DLD1 (cell line): Measurements from ENCODE around the gene RNF13.
"Not testable (repeated sequence)": the region's sequence is repeated elsewhere in the genome, so short reads cannot be mapped to it uniquely, and the experiment has no call there.

Source experiments
- in situ Hi-C: cut with HindIII; loops from 2 replicates; pipeline ENCODE4 v1.10.0; 2017; ENCODE audit warnings: low sequenced_read_pairs

Gene RNF13

DNA sequence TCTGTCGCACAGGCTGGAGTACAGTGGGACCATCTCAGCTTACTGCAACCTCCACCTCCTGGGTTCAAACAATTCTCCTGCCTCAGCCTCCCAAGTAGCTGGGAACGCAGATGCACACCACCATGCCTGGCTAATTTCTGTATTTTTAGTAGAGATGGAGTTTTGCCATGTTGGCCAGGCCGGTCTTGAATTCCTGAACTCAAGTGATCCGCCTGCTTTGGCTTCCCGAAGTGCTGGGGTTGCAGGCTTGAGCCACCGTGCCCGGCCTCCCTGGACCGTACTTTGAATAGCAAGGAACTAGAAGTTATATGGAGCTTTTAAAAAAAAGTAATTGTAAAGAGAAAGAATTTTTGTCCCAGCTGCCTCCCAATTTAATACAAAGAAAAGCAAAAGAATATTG is 12.3 kb upstream of the RNF13 start:
- in situ Hi-C loops, result no loop called here

DNA sequence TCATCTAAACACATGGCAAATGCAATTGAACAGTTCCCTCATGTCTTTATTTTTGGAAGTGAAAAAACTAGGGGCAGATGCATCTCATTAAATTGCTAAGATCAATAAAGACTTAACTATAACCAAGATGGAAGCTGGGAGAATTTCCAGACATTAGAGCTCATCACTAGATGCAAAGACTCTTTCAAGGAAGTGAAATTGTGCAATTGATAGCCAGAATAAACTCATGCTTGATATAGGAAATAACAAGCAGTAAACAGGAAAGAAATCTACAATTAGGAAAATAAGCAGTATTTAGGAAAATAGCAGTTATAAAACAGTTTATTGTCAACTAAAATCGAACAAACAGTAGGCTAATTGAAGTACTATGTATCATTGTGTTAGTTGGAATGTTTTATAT is 11.8 kb upstream of the RNF13 start:
- in situ Hi-C loops, result no loop called here

DNA sequence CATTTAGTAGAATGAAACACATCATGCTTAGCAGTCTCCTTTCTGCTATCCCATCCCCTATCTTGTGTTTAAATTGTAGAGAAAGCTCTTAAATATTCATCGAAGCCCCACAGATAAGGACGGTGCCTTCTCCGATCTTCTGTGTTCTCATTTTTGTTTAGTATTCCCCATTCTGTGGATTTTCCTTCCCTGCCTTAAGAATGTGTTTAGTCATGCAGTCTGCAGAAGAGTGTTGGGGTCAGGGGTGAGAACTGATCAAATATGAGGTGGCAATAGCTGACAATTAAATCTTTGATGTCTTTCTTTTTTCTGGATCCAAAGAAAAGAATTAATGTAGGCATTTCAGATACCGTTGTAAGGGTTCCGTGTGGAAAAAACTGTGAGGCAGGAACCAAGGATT is 11.4 kb upstream of the RNF13 start:
- in situ Hi-C loops, result no loop called here

DNA sequence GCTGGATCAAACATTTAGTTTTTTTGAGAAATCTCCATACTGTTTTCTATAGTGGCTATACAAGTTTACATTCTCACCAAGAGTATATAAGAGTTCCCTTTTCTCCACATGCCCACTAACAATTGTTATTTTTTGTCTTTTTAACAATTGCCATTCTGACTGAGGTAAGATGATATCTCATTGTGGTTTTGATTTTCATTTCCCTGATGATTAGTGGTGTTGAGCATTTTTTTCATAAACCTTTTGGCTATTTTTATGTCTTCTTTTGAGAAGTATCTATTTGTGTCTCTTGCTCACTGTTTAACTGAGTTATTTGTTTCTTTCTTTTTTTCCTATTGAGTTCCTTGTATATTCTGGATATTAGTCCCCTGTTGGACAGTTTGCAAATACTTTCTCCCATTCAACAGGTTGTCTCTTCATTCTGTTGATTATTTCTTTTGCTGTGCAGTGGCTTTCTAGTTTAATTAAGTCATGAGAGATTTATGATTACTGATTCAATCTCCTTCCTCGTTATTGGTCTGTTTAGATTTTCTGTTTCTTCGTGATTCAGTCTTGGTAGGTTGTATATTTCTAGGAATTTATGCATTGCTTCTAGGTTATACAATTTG is 6.7 kb upstream of the RNF13 start:
- in situ Hi-C loops, result no loop called here

DNA sequence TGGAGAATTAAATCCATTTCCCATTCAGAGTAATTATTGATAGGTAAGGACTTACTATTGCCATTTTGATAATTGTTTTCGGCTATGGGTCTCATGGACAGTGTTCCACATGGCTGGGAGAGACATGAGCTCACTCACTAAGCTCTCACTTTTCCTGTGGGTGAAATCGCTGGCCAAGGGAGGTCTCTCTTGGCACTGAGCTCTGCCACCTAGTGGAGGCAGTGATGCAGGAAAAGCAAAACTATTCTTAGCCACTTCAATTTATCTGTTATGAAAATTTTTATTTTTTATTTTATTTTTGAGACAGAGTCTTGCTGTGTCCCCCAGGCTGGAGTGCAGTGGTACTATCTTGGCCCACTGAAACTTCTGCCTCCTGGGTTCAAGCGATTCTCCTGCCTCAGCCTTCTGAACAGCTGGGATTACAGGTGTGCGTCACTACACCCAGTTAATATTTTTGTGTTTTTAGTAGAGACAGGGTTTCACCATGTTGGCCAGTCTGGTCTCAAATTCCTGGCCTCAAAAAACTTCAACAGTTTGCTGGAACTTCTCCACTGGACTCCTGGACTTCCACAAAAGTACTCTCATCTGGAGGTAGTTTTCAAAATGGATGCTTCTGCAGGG is 4.7 kb upstream of the RNF13 start:
- in situ Hi-C loops, result no loop called here

DNA sequence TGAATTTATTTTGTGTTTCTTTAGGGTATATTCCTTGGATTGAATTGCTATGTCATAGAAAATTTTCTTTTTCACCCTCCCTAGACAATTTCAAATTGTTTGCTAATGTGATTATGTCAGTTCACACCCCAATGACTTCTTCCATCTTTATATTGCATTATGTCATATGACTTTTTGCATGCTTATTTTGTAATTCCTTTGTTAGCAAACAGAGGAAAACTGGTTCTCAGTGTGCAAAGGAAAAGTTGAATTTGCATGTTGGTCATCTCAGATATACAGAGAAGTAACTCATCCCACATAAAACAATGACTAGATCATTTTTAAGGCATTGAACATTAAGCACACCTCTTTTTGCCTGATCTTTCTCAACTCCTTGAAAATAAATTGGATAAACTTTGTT is 3.3 kb upstream of the RNF13 start:
- in situ Hi-C loops, result no loop called here

DNA sequence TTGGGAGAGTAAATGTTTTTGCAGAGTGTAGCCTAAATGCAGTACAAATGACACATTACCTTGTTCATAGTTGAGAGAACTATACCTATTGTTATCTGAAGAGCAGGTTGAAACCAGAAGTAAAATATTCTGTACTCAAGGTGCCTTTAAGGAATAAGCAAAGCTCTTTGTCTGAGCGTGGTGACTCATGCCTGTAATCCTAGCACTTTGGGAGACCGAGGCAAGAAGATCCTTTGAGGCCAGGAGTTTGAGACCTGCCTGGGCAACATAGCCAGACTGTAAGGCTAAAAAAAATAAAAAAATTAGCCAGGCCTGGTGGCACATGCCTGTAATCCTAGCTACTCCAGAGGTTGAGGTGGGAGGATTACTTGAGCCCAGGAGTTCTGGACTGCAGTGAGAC is 2.2 kb upstream of the RNF13 start:
- in situ Hi-C loops, result no loop called here

DNA sequence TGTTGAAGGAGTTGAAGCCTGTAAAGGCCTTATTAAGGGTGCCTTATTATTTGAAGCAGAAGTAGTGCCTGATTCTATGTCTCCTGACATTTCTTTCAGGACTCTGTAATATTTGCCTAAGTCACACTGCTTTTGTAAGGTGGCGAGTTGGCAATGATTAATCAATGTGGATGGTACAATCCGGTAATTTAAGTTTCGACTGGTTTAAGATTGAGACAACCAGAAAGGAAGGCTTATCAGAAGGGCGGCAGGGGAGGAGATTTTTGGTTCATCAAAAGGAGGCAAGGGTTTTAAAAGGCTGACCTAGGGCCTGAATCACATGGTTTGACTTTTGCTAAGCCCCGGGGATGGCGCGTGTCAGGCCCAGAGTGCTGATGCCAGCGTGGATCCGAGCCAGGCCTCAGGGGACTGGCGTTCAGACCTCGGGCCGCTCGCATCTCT is 830 bp upstream of the RNF13 start:
- in situ Hi-C loops, result no loop called here

DNA sequence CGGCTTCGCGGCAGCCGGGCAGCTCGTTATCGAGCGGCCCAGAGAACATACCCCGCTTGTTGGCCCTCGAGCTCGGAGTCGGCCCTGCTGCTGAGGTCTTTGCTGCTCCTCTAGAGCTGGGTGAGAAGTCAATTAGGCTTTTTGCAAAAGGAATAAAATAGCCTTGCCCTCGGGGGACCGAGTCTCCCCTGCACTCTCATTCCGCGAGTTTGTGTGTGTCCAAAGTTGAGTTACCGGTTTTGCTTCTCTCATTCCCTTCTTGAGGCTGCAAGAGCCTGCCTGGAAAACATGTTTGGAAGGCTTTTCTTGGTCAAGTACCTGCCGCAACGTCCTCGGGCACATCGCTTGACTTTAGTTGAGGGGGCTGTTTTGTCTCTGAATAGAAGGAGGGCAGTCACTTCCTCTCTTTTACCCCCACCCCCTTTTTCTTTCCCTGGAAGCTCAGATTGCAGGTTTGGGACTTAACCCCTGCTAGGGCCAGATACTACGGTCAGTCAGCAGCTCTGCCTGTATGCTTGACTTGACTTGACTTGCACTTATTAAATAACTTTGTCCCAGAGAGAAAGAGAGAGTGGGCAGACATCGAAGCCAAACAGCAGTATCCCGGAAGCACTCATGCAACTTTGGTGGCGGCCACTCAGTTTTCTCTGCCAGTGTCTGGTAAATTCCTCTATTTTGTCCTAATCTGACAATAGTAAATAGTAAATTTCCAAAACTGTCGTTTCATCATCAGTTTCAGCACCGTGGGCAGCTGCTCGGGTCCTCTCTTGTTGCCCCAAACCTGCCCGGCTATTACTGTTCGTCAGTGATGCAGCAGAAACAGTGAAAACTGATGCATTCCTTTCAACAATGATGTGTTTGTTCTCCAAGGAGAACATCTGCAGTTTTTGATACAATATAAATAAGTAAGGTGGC is 609 bp downstream of the RNF13 start:
- in situ Hi-C loops, result no loop called here

DNA sequence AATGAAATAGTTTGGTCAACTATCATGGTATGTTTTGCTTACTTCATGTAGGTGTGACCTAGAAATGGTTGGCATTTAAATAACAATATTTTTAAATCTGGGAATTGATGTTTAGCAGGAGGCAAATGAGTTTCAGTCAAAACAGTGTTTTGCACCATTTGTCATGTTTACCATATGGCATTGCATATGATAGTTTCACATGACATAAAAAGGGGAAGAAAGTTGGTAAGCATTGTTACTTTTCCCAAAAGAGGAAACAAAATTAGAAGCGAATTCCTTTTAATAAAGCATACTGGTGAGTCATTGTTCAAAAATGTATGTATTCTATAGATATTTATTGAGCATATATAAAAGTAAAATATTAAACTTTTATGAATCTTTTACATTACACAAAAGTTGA is 2.3 kb downstream of the RNF13 start:
- in situ Hi-C loops, result no loop called here

DNA sequence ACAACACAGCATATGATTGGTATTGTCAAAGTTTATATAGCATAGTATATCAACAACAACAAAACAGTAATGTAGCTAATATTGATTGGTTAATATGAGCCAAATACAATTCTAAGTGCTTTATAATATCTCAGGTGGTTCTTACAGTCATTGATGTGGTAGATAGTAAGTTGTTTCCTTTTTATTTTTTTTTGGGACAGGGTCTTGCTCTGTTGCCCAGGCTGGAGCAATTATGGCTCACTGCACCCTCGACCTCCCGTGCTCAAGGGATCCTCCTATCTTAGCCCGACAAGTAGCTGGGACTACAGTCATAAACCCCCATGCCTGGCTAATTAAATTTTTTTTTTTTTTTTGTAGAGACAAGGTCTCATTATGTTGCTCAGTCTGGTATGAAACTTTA is 2.7 kb downstream of the RNF13 start:
- in situ Hi-C loops, result no loop called here

DNA sequence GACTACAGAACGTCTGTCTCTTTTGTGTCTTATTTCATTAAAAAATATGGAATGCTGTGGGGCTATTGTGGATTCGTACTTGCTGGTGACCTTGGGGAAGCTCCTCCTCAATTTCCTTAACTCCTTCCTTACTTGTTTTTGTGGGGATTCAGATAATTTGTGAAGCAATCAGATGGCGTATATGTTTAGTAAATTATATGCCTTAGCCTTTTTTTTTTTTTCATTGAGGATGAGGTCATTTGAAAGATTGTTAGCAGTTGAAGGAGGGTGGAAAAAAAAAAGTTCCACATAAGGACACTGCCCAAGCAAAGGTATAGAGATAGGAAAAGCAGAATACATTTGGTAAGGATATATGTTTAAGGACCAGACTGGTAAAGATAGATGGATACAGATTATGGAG is 3.3 kb downstream of the RNF13 start:
- in situ Hi-C loops, result no loop called here

DNA sequence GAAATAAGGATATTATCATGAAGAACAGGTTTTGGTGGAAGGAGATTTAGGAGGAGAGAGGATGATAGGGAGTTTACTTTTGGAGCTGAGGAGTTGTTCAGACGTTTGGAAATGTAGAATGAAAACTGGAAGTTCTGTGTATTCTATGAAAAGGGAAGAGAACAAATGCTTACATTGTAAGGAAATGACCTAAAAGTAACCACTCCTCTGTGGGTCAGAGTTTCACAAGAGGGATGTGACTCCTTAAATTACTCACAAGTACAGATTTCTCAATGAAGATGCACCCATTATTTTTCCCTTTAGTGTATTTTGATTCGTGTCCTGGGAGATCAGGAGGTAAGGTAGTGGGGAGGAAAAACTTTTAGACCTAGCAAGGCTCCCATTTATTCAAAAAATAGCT is 4.0 kb downstream of the RNF13 start:
- in situ Hi-C loops, result no loop called here

DNA sequence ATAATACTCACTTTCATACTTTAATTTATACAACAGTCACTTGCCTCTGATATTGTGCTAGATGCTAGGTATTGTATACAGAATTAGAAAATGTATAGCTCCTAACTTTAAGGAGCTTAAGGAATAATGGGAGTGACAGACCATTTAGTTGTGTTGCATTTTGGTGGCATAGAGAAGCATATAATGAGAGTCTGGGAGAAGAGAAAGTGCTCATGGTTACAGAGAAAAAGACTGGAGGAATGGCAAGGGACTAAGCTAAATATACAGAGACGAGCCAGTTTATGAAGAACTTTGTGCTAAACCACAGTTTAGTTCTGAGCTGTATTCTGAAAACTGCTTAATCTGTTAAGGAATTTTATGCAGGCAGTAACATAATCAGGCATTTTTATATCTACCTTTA is 6.4 kb downstream of the RNF13 start:
- in situ Hi-C loops, result no loop called here

DNA sequence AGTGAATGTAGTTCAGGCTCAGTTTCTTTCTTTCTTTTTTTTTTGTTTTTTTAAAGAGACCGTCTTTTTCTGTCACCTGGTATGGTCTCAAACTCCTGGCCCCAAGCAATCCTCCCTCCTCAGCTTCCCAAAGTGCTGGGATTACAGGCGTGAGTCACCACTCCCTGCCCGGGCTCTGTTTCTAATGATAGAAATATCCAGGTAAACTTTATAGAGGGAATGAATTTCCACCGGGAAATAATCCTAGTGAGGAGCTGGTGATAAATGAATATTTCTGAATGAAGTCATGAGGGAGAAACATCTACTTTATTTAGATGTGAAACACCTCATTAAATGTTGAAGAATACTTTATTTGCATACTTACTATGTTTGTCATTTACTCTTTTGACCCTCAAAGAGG is 7.2 kb downstream of the RNF13 start:
- in situ Hi-C loops, result no loop called here

DNA sequence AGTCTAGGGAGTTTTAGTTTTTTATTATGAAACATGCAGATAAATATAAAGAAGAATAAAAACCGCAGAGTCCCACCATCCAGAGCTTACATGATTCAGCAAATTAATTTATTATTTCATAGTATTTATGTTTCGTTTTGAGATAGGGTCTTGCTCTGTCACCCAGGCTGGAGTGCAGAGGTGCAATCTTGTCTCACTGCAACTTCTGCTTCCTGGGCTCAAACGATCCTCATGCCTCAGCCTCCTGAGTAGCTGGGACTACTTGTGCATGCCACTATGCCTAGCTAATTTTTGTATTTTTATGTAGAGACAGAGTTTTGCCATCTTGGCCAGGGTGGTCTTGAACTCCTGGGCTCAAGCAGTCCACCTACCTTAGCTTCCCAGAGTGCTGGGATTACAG is 13.6 kb downstream of the RNF13 start:
- in situ Hi-C loops, result no loop called here

DNA sequence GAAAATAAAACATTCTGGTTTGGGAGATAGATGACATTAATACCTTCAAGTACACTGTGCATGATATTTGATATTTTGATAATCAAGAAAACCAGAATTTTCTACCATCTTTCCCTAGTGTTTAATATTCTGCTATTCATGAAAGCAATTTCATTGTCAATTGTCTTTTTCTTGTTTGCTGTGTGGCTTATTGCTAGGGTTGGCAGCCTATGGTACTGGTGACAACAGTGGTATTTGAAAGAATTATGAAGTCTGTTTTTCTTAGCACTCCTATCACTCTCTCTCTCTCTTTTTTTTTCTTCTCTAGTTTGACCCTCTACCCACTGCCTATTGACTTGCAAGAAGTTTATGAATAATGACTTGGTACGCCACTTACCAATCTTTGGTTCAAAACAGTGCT is 15.4 kb downstream of the RNF13 start:
- in situ Hi-C loops, result no loop called here

DNA sequence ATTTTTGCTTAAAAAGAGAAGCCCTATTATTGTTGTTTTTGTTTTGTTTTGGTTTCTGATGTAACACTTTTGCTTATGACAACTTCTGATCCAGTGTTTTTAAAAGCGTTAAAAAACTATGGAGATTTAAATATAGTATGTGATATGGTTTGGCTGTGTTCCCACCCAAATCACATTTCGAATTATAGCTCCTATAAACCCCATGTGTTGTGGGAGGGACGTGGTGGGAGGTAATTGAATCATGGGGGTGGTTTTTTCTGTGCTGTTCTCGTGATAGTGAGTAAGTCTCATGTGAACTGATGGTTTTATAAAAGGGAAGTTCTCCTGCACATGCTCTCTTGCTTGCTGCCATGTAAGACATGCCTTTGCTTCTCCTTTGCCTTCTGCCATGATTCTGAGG is 16.6 kb downstream of the RNF13 start:
- in situ Hi-C loops, result not testable (repeated sequence)

DNA sequence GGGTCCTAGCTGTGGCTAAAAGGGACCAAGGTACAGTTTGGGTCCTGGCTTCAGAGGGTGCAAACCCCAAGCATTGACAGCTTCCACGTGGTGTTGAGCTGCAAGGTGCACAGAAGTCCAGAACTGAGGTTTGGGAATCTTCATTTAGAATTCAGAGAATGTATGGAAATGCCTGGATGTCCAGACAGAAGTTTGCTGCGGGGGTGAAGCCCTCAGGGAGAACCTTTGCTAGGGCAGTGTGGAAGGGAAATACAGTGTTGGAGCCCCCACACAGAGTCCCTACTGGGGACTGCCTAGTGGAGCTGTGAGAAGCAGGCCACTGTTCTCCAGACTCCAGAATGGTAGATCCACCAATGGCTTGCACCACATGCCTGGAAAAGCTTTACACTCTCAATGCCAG is 17.9 kb downstream of the RNF13 start:
- in situ Hi-C loops, result no loop called here

DNA sequence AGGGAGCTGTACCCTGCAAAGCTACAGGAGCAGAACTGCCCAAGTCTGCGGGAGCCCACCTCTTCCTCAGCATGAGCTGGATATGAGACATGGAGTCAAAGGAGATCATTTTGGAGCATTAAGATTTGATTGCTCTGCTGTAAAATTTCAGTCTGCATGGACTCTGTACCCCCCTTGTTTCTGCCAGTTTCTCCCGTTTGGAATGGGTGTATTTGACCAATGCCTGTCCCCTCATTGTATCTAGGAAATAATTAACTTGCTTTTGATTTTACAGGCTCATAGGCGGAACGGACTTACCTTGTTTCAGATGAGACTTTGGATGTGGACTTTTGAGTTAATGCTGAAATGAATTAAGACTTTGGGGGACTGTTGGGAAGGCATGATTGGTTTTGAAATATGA is 18.3 kb downstream of the RNF13 start:
- in situ Hi-C loops, result no loop called here

DNA sequence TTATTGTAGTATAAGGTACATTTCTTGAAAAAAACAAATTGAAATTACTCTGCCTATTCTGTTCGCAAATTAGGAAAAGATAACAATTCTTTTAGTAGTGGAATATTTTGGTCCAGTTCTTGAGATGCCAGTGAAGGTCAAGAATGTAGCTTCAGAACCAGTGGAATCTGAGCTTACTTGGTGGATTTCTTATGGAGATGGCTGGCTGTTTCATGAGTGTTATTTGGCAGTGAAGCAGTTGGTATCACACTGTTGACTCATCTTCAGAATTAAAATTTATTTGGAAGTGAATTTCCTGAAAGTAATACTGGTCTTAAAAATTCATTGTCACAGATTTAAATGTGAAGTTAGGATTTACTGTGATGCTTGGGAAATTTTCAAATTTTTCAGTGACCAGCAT is 19.1 kb downstream of the RNF13 start:
- in situ Hi-C loops, result no loop called here

DNA sequence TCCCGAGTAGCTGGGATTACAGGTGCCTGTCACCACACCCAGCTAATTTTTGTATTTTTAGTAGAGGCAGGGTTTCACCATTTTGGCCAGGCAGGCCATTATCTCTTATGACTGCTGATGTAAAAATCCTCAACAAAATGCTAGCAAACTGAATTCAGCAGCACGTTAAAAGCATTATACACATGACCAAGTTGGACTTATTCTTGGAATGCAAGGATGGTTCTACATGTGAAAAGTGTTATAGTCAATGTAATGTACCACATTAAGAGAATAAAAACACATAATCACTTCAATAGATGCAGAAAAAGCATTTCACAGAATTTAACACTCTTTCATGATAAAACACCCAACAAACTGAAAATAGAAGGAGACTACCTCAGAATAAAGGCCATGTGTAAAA is 20.2 kb downstream of the RNF13 start:
- in situ Hi-C loops, result no loop called here
